Central memory CD4-positive, alpha-beta T cell (primary cell): ENCODE results near the gene NDUFS5.
"Not testable (repeated sequence)": the region's sequence is repeated elsewhere in the genome, so short reads cannot be mapped to it uniquely, and the experiment has no call there.

ENCODE experiments used
- DNase-seq: peaks from one replicate; pipeline ENCODE4 v3.0.0; 2022

Gene NDUFS5

GRCh38 chr1:39016604-39017171 is 9.5 kb upstream of the NDUFS5 start:
- DNase-seq: no peak

- DNase-seq: no peak
Measured at GRCh38 chr1:39017266-39017665, 8.9 kb upstream of the NDUFS5 start.

GRCh38 chr1:39020494-39020893 is 5.7 kb upstream of the NDUFS5 start:
- not testable (repeated sequence) for DNase-seq

- no peak for DNase-seq
Measured at GRCh38 chr1:39021426-39021825, 4.7 kb upstream of the NDUFS5 start.

GRCh38 chr1:39023140-39023539 is 3.0 kb upstream of the NDUFS5 start:
- DNase-seq: no peak

- DNase-seq: no peak
Measured at GRCh38 chr1:39026866-39027507, 837 bp downstream of the NDUFS5 start.

GRCh38 chr1:39034114-39034654 is 8.0 kb downstream of the NDUFS5 start:
- DNase-seq: peak; percentile 16

GRCh38 chr1:39036678-39037077 is 10.5 kb downstream of the NDUFS5 start:
- no peak for DNase-seq

GRCh38 chr1:39043513-39043912 is 17.4 kb downstream of the NDUFS5 start:
- DNase-seq: no peak

- no peak for DNase-seq
Measured at GRCh38 chr1:39044762-39045161, 18.6 kb downstream of the NDUFS5 start.

GRCh38 chr1:39045231-39045630 is 19.1 kb downstream of the NDUFS5 start:
- no peak for DNase-seq

- DNase-seq: no peak
Measured at GRCh38 chr1:39046613-39047210, 20.6 kb downstream of the NDUFS5 start.

GRCh38 chr1:39047374-39048229 is 21.5 kb downstream of the NDUFS5 start:
- no peak for DNase-seq

GRCh38 chr1:39048745-39049370 is 22.7 kb downstream of the NDUFS5 start:
- no peak for DNase-seq

GRCh38 chr1:39050001-39050400 is 23.9 kb downstream of the NDUFS5 start:
- no peak for DNase-seq

- not testable (repeated sequence) for DNase-seq
Measured at GRCh38 chr1:39051193-39051850, 25.2 kb downstream of the NDUFS5 start.

- DNase-seq: no peak
Measured at GRCh38 chr1:39051956-39052355, 25.8 kb downstream of the NDUFS5 start.

- not testable (repeated sequence) for DNase-seq
Measured at GRCh38 chr1:39055213-39055710, 29.1 kb downstream of the NDUFS5 start.

- not testable (repeated sequence) for DNase-seq
Measured at GRCh38 chr1:39061516-39061915, 35.4 kb downstream of the NDUFS5 start.

- DNase-seq: no peak
Measured at GRCh38 chr1:39061951-39062350, 35.8 kb downstream of the NDUFS5 start.

- DNase-seq: no peak
Measured at GRCh38 chr1:39063191-39063590, 37.0 kb downstream of the NDUFS5 start.

- no peak for DNase-seq
Measured at GRCh38 chr1:39063775-39064174, 37.6 kb downstream of the NDUFS5 start.
